ENCODE measurements around the gene HOXB2. TPM values are rescaled to one million over a fixed set of nuclear protein-coding genes. Genes with fewer than 3 reads are reported as not detected.

Gene HOXB2
- total and polyA plus RNA-seq, 9 of the 15 experiments (the other 6 are each of a cell fraction or from before 2014, with no cell fraction given) = 2.1 to 97.7 (median 21.2) TPM

DNA sequence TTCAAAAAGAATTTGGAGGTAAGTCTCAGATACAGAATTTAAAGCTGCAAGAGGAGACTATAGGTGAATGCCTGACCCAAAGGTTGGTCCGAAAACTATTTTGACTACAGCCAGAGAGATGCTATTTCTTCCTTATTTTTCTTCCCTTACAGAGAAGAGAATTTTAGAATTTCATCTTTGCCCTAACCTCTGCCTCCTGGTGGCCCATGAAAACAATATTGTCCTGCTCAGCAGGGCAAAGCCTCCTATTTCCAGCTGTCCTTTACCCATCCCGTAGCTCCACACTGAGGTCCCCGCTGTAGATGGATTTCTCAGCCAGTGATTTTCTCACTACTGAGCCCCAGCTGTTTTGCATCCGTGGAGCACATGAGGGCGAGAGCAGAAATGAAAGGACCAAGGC is 38.7 kb downstream of the HOXB2 start:
- WGBS (ENCODE audit: insufficient coverage, low coverage, missing lambda C conversion rate) = 61% methylated on average over 5 of the region's 5 CpGs
- intact Hi-C loops (cut with micrococcal nuclease) = no loop called here
- in situ Hi-C loops (cut with MboI) = no loop called here
- Histone ChIP-seq H3K4me2 (ENCODE audit: insufficient read depth, low read length) (no peak overlapping the region), H4K20me1 (replicated peaks; ENCODE audit: control insufficient read depth, insufficient read depth, low read length) (no peaks in the 10 kb centered on the region), H3K27ac (ENCODE audit: extremely low read depth, low read depth, low read length) (no peak overlapping the region; the same call in 2 of the 3 replicates), H3K79me2 (ENCODE audit: control insufficient read depth, insufficient read depth, low read length) (no peaks in the 10 kb centered on the region), H3K9me3 (replicated peaks; ENCODE audit: control insufficient read depth, insufficient read depth, low read depth, low read length) (no peaks in the 10 kb centered on the region), H3K36me3 (ENCODE audit: control insufficient read depth, insufficient read depth, low read length) (no peaks in the 10 kb centered on the region), H3K4me1 (replicated peaks in 1 of 2; ENCODE audit: control insufficient read depth in 2 of 2, insufficient read depth in 2 of 2, low read length in 2 of 2) (peaks cover under 1 to 26% of the 10 kb centered on the region in 2 experiments; a peak in 4 of 5 replicates), H3K9me1 (ENCODE audit: control insufficient read depth, insufficient read depth, low read length) (no peaks in the 10 kb centered on the region), H3K4me3 (no peak overlapping the region), H3K9ac (ENCODE audit: insufficient read depth in 1 of 2, low read depth in 2 of 2, low read length in 2 of 2) (no peak overlapping the region), H2AFZ (ENCODE audit: low read depth, low read length) (no peak overlapping the region; the same call in 1 of the 2 replicates), H3K27me3 (ENCODE audit: control insufficient read depth in 2 of 2, insufficient read depth in 2 of 2, low read length in 2 of 2) (no peaks in the 10 kb centered on the region)
- BruUV-seq (replicated peaks) = no TSS peak
- ChIA-PET CTCF (ENCODE audit: low intra/inter-chr PET ratio) (interaction anchor here (0.7 kb wide), 1 partner anchor 417 kb away, joined by 3 read pairs; no protein-coding TSS in a partner anchor), POLR2A (interaction anchor here (0.6 to 1.4 kb wide), 3 partner anchors 35 to 119 kb away, joined by 3 to 4 read pairs (median 3); no protein-coding TSS in a partner anchor)
- FAIRE-seq = no peak
- no peak for DNase-seq (ENCODE audit: extremely low read depth in 1 of 4, low spot score in 3 of 4)
- peak; percentile 67 for ATAC-seq
- TF ChIP-seq, protein P1, sequence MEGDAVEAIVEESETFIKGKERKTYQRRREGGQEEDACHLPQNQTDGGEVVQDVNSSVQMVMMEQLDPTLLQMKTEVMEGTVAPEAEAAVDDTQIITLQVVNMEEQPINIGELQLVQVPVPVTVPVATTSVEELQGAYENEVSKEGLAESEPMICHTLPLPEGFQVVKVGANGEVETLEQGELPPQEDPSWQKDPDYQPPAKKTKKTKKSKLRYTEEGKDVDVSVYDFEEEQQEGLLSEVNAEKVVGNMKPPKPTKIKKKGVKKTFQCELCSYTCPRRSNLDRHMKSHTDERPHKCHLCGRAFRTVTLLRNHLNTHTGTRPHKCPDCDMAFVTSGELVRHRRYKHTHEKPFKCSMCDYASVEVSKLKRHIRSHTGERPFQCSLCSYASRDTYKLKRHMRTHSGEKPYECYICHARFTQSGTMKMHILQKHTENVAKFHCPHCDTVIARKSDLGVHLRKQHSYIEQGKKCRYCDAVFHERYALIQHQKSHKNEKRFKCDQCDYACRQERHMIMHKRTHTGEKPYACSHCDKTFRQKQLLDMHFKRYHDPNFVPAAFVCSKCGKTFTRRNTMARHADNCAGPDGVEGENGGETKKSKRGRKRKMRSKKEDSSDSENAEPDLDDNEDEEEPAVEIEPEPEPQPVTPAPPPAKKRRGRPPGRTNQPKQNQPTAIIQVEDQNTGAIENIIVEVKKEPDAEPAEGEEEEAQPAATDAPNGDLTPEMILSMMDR (IDR thresholded peaks at IDR 0.05 in 2 of 3, conservative IDR thresholded peaks at IDR 0.05 in 1 of 3; ENCODE audit: insufficient read depth in 2 of 3, low read depth in 1 of 3, low read length in 3 of 3) = peak; percentile 11 to 36 (median 14); a peak in 1 of 6 replicates
- TF ChIP-seq NR2C2 (CRISPR knock-in tag; IDR thresholded peaks at IDR 0.05) (no peak), NR2C2 (tag; IDR thresholded peaks at IDR 0.05) (0 out of 2 replicates have a peak, but pooled peaks have one; percentile 28), SMAD1 (IDR thresholded peaks at IDR 0.05; ENCODE audit: low read depth, low read length, partially characterized antibody) (no peak), ILF3 (IDR thresholded peaks at IDR 0.05; ENCODE audit: borderline replicate concordance) (no peak), PHF21A (IDR thresholded peaks at IDR 0.05; ENCODE audit: borderline replicate concordance, low read depth) (no peak), CBX5 (IDR thresholded peaks at IDR 0.05; ENCODE audit: borderline replicate concordance, low read depth) (no peak), GABPB2 (CRISPR knock-in tag; conservative IDR thresholded peaks at IDR 0.05) (no peak), MAZ (CRISPR knock-in tag; conservative IDR thresholded peaks at IDR 0.05 in 1 of 2, IDR thresholded peaks at IDR 0.05 in 1 of 2) (0 out of 4 replicates have a peak, but pooled peaks of 1 of the 2 experiments have one; percentile 38), ZFPM2 (CRISPR knock-in tag; IDR thresholded peaks at IDR 0.05) (no peak), SMARCA4 (IDR thresholded peaks at IDR 0.05) (no peak)
- TF ChIP-seq, protein P2, sequence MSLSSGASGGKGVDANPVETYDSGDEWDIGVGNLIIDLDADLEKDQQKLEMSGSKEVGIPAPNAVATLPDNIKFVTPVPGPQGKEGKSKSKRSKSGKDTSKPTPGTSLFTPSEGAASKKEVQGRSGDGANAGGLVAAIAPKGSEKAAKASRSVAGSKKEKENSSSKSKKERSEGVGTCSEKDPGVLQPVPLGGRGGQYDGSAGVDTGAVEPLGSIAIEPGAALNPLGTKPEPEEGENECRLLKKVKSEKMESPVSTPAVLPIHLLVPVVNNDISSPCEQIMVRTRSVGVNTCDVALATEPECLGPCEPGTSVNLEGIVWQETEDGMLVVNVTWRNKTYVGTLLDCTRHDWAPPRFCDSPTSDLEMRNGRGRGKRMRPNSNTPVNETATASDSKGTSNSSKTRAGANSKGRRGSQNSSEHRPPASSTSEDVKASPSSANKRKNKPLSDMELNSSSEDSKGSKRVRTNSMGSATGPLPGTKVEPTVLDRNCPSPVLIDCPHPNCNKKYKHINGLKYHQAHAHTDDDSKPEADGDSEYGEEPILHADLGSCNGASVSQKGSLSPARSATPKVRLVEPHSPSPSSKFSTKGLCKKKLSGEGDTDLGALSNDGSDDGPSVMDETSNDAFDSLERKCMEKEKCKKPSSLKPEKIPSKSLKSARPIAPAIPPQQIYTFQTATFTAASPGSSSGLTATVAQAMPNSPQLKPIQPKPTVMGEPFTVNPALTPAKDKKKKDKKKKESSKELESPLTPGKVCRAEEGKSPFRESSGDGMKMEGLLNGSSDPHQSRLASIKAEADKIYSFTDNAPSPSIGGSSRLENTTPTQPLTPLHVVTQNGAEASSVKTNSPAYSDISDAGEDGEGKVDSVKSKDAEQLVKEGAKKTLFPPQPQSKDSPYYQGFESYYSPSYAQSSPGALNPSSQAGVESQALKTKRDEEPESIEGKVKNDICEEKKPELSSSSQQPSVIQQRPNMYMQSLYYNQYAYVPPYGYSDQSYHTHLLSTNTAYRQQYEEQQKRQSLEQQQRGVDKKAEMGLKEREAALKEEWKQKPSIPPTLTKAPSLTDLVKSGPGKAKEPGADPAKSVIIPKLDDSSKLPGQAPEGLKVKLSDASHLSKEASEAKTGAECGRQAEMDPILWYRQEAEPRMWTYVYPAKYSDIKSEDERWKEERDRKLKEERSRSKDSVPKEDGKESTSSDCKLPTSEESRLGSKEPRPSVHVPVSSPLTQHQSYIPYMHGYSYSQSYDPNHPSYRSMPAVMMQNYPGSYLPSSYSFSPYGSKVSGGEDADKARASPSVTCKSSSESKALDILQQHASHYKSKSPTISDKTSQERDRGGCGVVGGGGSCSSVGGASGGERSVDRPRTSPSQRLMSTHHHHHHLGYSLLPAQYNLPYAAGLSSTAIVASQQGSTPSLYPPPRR (CRISPR knock-in tag; IDR thresholded peaks at IDR 0.05; ENCODE audit: borderline replicate concordance) = no peak
